Measurements from ENCODE around the gene RIGI.
A peak's percentile ranks its signal among the peaks of the same experiment; 100 is the strongest.
"Not testable (repeated sequence)": the region's sequence is repeated elsewhere in the genome, so short reads cannot be mapped to it uniquely, and the experiment has no call there.

The RIGI gene

DNA sequence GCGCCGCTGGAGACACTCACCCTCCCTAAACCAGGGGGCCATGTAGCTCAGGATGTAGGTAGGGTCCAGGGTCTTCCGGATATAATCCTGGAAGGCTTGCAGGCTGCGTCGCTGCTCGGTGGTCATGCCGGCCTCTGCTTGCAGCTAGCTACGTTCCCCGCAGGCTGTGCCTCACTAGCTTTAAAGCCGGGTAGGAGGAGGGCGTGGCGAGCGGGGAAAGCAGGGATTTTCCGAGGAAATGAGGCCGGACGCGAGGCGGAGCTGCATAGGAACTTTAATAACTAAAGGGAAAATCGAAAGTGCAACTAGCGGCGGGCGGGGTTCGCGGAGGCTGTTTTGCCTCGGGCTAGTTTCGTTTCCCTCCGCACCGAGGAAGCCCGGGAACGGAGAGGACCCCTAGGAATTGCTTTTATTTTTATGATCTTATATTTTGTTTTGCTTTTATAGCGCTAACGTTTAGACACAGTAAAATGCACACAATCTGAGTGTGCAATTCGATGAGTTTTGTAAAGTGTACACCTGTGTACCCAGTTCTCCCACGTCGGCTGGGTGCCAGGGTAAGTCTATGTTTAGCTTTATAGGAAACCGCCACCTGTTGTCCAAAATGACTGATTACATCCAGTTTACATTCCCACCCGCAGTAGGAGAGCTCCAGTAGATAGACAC lies at the start of gene RIGI:
Gene RIGI, minus strand, starts transcription at position 156 of the 666 bp plus-strand sequence. Its CDS starts 30 bp downstream, at position 126.
- DNase-seq (ENCODE audit: low read depth): peak; percentile 63

DNA sequence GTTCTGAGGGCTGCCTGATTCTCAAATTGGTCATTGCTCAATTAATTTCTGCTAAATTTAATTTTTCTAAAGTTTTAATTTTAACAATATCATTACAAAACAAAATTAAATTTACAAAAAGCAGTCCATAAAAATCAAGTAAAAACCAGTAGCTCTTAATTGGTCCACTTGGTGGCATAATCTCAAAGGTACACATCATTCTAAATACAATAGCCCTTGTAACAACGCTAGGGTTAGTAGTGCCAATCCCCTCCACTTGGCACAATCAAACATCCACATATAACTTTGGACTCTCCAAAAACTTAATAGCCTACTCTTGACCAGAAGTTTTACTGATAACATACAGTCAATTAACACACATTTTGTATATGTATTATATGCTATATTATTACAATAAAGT lies 48.9 kb upstream of the RIGI start:
- no peak for DNase-seq (ENCODE audit: low read depth)

DNA sequence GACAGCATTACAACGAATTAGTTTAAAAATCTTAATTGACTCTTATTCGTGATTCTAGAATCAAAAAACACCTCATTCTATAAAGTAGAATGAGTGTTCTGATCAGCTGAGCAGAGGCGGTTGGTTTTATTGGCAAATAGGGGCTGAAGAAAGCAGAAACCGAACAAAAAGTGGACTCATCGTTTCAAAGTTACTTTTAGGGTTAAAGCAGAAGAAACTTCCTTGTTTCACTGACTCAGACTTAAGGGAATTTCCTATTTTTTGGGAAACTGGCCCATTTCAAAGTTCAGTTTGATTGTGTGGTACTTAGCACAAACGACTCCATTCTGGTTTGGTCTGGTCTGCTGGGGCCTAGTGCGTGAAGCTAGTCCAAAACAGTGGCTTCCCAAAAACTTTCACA lies 47.8 kb upstream of the RIGI start:
- DNase-seq (ENCODE audit: low read depth): no peak

DNA sequence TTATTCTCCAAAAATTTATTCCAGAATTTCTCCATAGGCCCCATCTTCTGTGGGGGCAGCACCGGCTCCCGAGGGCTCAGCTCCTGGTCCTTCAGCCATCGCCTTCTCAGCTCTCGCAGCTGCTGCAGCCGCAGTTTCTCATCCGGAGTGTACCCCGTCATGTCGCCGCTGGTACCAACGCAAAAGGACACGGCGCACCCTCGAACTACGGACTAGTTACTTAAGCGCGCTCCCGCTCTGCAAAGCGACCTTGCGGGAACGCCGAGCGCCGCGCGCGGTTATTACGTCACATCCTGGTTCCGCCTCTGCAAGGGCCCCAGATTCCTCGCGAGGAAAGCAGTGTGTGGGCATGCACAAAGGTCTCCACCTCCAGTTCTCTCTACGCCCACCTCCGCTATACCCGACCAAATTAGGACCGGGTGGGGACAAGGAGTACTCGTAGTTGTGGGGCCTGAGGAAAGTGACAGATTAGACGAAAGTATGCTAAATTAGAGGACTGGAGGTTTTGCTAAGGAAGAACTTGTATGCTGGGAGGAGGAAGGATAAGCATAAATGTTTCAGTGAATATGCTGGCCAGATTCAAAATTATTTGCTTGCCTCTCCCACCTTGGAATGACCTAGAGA lies 47.0 kb upstream of the RIGI start, which contains the start of gene NDUFB6:
Gene NDUFB6, minus strand, starts transcription at position 260 of the 624 bp plus-strand sequence. Its CDS starts 99 bp downstream, at position 161.
- peak; percentile 91 for DNase-seq (ENCODE audit: low read depth)

DNA sequence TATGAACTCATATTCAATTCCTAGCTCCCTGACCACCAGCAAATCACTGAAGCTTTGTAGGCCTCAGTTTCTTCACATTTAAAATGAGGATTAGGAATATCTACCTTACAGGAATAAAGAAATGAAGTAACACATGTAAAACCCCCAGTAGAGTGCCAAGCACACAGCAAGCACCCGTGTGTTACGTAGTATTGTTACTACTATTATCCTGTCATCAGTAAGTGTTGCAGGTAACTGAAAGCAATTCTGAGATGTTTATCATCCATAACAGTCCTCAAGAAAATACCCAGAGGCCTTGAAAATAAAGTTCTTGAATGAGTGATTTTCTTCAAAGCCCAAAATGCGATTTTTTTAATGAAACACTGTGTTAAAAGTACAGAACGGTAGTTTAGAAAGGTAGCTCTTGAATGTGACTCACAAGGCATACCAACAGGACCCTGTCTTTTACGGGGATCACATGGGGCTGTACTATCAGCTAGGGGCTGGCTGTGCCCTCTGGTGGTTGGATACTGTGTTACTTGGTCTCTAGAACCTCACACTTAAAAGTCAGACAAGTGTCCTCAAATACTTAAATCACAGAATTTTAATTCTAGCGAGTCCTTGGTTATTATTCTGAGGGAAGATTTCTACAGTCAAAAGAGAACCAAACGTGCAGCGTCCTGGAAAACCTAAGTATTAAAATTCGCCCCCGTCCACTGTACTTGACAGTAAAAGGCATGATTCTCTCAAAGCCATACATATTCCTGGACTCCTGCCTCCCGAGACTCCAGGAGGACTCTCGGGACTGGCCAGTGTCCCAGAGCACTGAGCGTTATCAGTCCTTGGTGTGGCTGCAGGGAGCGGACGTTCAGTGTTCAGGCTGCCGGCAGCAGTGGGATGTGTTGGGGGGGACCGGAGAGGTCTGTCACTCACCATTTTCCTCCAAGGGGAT lies 46.2 kb upstream of the RIGI start:
- peak; percentile 50 for DNase-seq (ENCODE audit: low read depth)

DNA sequence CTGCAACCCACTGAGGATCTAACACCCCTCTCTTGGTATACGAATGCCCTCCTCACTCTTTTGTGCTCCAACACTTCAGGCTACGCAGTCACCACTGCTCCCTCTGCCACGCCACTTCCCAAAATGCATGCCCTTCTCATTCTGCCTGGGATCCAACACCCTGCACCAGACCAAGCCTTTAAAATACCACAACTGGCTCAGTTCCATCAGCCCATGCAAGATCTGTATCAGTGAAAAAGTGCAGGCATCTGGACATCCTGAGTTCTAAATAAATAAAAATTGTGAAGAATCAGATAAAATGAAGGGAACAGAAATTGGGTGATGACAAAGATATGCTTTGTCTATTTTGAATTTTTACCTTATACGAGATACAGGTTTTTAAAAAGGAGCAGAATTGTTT lies 44.3 kb upstream of the RIGI start:
- no peak for DNase-seq (ENCODE audit: low read depth)

DNA sequence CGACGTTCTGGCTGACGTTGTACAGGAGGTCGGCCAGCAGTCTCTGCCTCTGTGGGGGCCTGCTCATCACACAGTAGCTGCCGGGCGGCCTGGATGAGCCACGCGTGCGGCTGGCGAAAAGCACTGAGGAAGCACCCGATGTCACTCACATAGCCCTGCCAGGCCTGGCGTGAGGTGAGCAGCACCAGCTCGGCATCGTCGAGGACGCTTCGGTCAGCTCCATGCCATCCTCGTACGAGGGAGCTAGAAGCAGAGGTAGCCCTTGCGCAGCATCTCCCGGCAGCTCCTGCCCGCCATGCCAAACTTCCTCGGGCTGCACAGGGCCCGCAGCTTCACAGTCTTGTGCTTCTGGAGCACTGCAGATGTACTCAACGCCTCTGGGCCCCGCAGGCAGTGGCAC lies 40.8 kb upstream of the RIGI start:
- DNase-seq (ENCODE audit: low read depth): no peak

DNA sequence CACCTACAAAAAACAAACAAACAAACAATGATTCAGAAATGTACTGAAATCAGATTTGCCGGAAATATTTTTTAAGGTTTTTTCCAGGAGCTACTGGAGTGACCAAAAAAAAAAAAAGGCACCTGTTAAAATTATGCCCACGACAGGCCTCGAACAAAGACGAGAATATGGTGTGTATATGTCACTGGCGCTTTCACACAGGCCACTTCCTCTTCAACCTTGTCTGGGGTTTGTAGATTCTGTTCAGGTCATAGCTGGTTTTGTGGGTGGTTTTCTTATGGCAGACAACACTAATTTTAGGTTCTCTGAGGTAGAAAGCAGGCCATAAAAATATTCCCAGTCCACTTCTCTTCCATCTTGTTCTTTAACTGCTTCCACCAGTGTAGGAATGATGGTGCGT lies 40.0 kb upstream of the RIGI start:
- no peak for DNase-seq (ENCODE audit: low read depth)

DNA sequence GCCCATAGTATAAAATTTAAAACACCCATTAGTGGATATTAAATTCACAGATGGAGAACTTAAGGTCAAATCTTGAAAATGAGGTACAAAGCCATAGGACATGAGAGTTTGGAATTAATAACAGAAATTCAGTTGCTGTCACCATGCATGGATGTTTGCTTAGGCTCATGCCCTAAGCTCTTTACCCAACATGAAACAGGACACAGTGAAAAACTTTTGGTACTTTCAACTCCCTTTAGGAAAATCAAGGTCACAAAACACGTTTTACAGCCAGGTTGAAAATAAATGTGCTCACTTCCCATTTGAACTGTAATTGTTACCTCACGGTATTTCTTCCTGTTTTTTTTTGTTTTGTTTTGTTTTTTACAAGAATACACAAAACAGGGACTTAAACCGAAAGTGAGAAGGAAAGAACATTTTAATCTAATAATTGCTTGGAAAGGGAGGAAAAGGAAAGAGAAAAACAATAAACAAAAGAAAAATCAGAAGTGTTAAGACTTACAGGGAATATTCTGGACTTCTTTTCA lies 32.5 kb upstream of the RIGI start:
- no peak for DNase-seq (ENCODE audit: low read depth)

DNA sequence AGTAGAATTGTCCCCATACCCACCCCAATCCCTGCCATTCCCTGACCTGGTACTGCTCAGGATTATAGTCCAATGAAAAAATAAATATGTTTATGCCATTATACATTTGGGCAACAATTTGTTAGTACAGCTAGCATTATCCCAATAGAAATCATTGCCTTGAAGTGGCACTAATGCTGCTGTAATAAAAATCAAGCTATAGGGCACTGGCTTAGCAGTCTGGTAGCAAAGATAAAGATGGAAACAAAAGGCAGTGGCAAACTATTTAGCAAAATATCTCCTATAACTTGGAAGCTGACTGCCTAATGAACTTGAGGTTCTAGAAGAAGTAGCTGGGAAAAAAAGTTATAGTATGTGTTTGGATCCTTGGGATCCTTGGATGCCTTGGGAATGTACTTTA lies 28.6 kb upstream of the RIGI start:
- DNase-seq (ENCODE audit: low read depth): no peak

DNA sequence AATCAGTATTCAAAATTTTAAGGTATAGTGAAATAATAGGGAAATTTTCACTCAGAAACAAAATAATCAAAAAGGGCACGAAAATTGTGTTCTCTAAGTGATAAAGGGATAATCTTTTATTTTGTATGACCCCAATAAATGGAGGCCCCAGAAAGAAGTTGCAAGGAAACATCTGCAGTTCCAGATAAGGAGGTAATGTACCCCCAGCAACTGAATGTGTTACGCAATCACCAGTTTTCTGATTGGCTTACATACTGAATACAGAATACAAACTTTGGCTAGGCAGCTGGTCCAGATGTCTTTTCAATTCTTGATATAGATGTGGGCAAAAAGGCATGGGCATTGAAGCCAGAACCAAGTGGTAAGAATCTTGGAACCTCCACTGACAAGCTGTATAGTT lies 28.1 kb upstream of the RIGI start:
- no peak for DNase-seq (ENCODE audit: low read depth)

DNA sequence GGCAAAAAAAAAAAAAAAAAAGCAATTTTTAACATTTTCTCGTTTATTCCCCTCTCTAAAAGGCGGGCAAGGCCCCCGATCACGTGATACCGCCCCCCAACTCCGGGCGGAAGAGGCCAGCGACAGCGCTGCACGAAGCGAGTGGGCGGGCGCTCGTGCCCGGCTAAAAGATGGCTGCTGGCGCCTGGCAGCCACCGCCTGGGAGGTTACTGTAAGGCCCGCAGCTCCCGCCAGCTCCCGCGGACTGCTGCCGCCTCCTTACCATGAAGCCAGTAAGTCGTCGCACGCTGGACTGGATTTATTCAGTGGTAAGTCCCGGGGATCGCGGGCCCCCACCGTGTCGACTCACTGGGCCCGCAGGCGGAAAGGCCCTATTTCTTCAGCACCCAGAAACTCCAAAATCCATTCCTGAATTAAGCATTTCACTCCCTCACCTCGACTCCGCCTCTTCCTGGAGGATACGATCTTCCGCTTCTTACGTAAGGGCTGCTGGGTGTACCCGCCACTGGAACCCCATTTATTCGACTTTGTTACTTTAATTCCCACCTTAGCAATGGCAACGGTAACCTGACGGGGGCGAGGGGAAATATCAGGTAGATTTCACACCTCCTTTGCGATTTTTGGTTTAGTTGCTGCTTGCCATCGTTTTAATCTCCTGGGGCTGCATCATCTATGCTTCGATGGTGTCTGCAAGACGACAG lies 26.3 kb upstream of the RIGI start, which contains the start of the genes SMIM27 and TOPORS:
Gene SMIM27, plus strand, starts transcription at position 156 of the 701 bp plus-strand sequence. Its CDS starts 108 bp downstream, at position 264.
Gene TOPORS, minus strand, starts transcription at position 415 of the 701 bp plus-strand sequence. Its CDS starts 150 bp downstream, at position 265.
- peak; percentile 81 for DNase-seq (ENCODE audit: low read depth)

DNA sequence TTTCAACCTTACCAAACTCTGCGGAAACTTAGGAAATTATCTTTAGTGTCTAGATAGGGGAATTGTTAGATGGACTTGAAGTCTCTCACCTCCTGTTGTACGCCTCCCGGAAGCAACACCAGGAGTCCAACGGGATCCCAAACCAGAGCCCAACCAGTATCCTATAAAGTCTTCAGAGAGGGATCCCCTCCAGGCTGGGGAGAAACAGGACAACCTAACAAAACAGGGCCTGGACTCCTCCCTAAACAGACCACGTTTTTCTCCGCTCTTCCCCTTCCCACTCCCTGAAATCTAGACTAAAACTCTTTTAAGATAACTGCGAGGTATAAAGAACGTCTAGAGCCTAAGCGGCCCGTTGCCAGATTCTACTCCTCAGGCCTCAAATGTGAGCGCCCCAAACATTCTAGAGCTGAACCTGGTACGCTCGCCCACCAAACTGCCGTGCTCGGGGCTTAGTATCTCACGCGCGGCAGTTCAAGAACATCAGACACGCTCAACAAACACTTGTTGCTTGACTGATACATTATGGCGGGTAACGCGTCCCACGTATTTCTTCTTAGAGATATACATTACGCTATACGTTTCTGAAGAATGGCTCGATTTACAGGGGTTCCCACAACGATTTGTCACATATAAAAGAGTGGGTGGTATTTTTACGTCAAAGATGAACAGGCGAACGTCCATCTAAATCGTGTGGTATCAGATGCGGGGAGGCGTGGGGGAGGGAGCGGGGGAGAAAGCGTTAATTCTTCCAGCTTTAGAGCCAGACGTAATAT lies 25.5 kb upstream of the RIGI start:
- no peak for DNase-seq (ENCODE audit: low read depth)

DNA sequence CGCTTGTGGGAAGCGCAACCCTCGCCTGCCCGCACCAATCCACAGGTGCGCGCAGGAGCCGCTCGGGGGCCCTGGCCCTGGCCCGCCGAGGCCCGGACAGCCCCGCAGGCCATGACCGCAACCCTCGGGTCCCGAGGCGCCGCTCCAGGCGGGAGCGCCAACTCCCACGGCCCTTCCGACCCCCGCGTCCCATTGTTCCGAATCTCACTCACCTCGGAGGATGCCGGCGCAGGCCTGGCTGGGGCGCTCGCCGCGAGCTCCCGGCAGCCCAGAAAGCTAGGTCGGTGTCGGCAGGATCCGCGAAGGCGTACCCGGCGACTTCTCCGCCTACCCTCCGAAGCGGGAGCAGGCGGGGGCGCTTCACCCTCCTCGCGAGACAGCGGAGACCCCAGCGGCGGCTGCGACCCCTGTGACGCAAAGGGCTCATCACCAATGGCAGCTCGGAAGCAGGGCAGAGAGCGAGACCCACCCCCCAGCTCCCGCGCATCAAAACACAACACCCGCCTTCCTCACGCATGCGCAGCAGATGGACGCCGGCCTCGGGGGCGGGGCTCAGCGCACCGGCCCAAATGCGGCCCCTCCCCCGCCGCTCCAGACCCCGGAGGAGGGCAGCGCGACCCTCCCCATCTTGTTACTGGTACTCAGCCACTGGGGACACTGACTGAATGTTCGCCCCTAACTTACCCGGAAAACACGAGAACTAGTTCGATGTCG lies 24.7 kb upstream of the RIGI start:
- DNase-seq (ENCODE audit: low read depth): peak; percentile 91

DNA sequence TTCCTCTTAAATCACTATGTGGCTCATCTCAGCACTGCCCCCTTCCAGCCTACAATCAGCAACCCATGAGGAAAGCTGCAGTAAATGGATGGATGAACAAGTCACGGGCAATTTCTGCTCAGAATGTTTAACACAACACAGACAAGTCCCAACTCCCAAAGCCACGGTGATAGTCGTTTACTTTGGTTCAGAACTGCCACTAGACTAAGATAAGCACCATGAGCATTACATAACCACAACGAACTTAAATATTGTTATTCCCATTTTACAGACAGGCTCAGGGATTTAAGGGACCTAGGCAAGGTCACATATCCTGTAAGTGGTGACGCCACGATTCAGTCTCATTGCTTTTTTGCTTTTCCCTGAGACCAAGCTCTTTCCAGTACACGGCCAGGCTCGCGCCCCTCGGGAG lies 24.2 kb upstream of the RIGI start:
- no peak for DNase-seq (ENCODE audit: low read depth)

DNA sequence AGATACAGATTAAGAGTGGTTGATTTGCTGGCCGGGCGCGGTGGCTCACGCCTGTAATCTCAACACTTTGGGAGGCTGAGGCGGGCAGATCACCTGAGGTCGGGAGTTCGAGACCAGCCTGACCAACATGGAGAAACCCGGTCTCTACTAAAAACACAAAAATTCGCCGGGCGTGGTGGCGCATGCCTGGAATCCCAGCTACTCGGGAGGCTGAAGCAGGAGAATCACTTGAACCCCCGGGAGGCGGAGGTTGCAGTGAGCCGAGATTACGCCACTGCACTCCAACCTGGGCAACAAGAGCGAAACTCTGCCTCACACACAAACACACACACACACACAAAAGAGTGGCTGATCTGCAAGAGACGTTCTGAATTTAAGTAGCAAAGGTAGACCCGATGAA lies 22.2 kb upstream of the RIGI start:
- not testable (repeated sequence) for DNase-seq (ENCODE audit: low read depth)

DNA sequence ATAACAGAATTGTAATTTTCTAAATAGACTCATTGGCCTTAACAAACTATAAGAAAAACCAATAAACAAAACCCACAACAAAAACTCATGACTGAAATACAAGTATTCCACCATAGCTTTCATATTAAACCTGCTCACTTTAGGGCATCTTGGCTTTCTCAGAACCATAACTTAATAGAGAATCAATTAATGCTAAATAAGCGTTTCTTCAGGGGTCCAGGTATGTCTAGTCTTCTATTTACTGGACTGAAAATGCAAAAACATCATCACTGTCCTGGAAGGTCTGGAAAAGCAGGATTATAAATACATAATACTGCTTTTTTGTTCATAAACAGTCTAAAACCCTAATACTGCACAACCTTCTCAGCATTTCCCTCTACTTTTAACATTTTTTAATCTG lies 19.9 kb upstream of the RIGI start:
- no peak for DNase-seq (ENCODE audit: low read depth)

DNA sequence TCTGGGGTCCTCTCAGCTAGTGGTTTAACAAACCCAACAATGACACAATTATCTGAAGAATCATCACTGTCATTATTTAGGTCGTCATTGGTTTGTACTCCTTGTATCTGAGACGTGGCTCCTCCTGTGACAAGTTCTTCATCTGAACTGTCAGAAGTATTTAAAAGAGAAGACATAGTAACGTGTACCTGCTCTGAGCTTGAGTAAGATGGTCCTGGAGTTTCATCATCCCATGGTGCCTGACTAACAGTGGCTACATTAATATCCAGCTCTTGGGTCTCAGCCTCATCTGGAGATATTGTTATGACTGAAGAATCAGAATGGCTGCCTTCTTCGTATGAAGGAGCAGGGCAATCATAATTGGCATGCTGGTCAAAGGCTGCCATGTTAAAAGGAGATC lies 17.1 kb upstream of the RIGI start:
- no peak for DNase-seq (ENCODE audit: low read depth)

DNA sequence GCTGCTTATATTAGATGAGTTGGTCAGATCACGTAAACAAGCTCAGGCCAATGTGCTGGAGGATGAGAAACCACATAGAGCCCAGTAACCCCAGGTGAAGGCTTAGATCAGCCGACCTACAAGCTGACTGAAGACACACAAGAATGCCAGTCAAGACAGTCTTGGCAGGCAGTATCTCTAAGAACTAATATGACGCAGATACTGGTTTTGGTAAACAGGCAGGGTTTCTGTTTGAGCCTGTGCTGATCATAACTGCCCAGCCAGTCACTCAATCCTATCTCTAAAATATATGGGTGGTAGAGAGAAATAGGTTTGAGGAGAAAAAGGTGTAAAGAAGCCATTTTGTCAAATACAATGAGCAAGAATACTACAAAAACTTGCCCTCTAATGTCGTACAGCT lies 7.8 kb upstream of the RIGI start:
- DNase-seq (ENCODE audit: low read depth): no peak

DNA sequence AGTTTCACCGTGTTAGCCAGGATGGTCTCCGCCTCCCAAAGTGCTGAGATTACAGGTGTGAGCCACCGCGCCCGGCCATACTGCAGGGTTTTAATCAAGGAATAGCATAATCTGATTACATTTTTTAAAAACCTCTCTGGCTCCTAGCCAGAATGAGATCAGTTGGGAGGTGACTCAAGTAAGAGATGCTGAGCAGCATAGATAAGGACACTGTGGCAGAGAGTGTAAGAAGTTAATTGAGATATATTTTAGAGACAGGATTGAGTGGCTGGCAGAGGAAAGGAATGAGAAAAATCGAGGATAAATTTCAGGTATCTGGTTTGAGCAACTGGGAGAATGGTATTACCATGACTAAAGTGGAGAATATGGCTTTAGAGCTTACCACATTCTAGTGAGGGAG lies 7.3 kb upstream of the RIGI start:
- no peak for DNase-seq (ENCODE audit: low read depth)

Data from activated T-helper 1 cell treated with Interleukin-2 at 50 U/mL for 16 hours (primary cell).